NCI-H1694 (cell line): ENCODE results near the gene PXMP4.

Experiments used
- DNase-seq: peaks from one replicate; lab custom pipeline; 2025; lab: John Stamatoyannopoulos, UW

The PXMP4 gene

DNA sequence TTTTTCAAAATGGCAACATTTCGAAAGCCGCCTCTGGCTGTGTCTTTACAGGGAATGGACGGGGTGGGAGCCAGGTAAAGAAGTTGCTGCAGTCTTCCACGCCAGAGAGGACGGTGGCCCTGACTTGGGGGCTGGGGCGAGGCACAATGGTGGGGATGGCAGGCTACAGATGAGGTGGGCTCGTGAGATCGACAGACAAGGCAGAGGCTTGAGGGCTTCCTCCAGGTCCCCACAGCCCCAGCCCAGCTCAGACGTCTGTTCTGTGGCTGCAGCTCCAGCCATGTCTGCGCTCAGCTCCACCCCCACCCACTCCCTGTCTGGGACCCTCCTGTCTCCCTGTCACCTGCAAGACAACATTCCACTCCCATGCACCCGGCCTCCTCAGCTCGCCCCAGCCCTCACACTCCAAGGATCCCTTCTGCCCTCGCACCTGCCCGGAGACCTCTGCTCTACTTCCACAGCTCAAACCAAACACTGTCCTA lies 65.4 kb downstream of the PXMP4 start:
- no peak for DNase-seq

DNA sequence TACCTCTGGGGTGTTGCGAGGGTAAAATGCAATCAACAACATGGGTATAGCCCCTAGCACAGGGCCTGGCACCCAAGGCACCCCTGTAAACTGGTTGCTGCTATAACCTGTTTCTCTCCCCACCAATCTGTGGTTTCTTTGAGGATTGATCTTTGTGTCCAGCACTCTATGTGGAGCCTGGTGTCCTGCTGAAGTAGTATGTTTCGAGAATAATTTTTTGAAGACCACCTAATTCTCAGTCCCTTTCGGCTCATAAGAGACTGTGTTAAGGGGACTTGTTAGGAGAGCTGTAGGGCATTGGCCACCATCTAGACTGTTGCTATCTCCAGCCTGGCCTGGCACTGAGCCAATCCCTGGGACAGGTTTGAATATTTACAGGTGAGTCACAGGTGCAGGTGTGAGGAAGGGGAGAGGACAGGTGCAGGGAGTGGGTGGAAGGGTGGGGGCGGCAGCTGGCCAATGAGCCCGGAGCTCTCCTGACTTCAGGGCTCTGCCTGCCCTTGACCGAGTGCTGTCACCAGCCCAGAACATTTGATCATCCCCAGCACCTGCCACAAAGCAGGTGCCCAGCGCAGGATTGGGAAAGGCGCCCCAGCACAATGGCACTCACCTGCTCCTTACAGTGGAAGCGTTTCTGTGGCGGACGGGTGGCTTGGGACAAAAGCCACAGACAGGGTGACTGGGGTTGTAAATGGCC lies 66.1 kb downstream of the PXMP4 start:
- DNase-seq, result no peak

DNA sequence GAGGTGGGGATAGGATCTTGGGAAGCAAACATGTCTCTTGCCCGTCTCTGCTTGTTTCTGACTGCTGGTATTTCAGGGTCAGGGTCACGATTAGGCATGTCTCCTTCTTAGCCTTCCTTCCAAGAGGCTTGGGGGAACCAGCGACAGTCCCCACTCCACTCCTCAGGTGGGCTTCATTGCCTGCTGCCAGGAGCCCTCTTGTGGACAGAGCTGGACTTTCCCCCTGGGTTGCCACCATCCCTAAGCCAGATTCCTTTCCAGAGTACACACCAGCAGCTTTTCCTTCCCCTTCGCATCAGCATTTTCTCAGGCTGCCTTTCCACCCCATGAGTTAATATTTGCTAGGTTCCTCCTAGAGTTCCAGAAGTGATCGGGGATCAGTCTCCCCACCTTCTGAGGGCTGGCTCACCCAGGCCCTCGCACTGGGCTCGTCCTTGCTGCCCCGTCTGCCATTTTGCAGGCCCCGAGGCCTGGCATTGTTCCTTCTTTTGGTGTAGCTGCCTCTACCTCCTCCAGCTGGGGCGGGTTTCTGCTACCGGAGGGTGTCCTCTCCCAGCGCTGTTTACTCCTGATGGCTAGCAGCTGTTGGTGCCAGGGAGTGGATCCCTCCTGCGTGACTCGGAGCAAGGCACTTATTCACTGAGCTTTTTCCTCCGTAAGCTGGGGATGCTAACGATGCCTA lies 66.8 kb downstream of the PXMP4 start:
- peak; percentile 57 for DNase-seq
